Lung microvascular endothelial cell (primary cell): Measurements from ENCODE around the gene FHAD1. TPM values are rescaled to one million over a fixed set of nuclear protein-coding genes. Genes with fewer than 3 reads are reported as not detected.
"Not testable (repeated sequence)": the region's sequence is repeated elsewhere in the genome, so short reads cannot be mapped to it uniquely, and the experiment has no call there.

Source experiments
- DNase-seq, 2 donors: peaks; one replicate each; pipeline versions ENCODE4 v3.0.0 to v3.0.0-alpha.2; 2010; ENCODE audit warnings: low read depth in 2 of 2
- total RNA-seq: library from RNA; depleted of rRNA; stranded (reverse); fragments of >200 nt; gene quantifications from 2 replicates; pipeline ENCODE4 v1.2.1, GENCODE V29; 2014

FHAD1 gene
- total RNA-seq, 1 donor from 2014 or later = not detected

DNA sequence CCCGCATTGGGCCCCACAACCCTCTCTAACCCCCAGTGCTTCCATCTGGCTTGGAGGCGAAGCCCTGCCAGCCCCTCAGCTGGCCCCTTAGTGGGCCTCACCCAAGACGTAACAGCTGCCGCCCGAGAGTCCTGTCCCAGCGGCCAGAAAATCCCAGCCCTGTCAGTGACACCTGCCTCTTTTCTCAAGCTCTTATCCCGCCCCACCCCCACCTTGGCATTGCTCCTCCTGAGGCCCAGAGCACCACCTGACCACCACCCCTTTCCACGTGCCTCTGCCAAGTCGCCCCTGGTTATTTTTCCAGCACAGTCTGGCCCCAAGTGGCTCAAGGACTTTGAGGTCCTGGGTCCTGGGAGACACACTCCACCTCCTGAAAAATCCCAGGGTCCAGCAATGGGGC lies 185.3 kb downstream of the FHAD1 start:
- DNase-seq = no peak

DNA sequence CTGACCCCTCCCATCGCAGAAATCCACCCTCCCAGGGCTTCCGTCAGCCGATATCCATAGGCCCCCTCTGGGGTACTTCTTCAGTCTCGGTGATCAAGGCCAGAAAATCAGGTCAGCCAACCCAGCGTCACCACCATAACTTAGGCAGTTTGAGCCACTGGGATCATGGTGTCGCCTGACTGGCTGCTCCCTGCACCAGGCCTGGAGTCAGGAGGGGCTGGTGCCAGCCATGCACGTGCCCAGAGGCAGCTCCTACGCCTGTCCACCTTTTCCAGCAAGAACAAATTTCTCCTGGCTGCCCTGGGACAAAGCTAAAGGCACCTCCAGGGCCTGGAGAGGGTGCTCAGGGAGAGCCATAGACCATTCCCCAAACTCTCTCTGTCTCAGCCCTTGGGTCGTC lies 186.4 kb downstream of the FHAD1 start:
- no peak for DNase-seq

DNA sequence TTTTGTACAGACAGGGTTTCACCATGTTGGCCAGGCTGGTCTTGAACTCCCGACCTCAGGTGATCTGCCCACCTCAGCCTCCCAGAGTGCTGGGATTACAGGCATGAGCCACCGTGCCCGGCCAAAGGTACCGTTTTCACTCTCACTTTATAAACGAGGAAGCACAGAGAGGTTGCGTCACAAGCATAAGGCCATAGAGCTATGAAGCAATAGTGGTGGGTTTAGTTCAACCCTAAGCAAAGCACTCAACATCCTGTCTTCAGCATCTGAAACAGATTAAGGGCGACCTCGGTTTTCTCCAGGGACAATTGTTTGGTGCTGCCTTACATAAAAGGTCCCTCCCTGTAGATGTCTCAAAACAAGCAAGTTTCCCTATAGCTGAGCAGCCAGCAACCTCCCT lies 187.7 kb downstream of the FHAD1 start:
- DNase-seq = not testable (repeated sequence)

DNA sequence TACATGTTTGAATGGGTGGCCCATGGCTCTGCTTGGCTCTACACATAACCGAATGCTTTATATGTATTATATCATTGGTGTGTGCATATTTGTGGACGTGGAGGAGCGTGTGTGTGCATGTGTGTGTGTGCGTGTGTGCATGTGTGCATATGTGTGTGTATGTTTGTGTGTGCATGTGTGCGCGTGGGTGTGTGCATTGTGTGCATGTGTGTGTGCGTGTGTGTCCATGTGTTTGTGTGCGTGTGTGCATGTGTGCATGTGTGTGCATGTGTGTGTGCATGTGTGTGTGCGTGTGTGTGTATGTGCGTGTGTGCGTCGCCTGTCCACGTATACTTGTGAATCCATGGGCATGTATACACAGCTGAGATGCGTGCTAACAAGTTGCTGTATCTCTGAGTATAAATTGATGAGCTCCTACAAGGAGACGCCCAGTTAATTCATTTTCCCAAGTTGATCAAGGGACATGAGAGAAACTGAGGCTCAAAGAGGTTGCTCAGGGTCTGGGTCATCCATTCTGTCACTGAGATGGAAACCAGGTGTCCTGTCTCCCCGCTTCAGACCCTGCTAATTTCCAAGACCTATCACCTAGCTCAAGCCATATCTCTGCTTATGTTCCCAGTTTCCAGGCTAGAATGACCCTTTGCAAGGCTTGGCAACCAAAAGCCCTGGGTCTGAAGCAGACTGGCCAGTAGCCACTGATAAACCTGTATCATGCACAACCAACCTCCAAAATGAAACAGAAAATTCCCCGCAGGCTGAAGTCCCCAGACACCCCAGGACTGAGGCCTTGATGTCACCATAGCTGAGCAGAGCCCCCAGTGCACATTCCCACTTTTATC lies 188.4 kb downstream of the FHAD1 start:
- DNase-seq = no peak

DNA sequence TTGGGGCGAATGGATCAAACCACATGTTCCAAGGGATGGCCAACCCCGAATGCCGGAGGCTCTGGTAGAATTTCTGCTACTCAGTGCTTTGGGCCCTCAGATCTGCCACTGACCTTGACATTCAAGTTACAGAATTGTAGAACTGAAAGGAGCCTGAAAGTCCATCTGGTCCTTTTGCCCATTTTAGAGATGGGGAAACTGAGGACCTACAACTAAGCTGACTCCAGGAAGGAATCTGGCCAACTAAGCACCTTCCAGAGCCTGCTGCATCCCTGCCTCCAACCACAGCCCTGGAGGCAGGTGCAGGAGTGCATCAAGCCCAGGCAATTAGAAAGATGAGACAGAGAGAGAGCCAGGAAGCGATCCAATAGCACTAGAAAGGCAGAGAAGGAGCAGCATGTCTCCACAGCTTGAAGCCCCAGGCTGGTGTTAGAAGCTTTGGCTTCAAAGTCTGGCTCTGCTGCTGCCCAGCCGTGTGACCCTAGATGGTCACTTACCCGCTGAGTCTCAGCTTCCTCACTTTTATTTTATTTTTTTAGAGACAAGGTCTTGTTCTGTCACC lies 189.9 kb downstream of the FHAD1 start:
- DNase-seq = no peak

DNA sequence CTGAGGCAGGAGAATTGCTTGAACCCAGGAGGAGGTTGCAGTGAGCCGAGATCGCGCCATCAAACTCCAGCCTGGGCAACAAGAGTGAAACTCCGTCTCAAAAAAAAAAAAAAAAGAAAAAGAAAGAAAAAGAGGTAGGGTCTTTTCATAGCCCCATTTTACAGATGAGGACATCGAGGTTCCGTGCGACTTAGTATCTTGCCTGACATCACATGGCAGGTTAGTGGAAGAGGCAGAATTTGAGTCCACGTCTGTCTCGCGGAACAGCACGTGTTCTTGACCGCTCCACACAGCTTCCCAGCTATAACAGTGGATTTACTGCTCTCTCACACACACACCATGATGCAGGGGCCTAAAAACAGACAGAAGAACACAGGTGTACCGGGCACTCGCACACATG lies 192.3 kb downstream of the FHAD1 start:
- DNase-seq = no peak

DNA sequence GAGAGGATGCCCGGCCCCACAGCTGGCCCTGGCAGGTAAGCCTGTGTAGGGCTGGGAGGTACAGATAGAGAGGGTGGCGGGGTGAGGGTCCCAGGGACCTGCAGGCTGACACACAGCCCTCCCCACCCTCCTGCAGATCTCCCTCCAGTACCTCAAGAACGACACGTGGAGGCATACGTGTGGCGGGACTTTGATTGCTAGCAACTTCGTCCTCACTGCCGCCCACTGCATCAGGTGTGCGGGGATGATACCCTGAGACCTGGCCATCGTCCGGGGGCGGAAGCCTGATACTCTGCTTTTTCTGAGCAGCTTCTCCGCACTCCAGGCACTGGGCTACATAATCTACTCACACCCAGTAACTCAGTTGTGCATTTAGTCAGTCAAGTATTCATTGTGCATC lies 193.3 kb downstream of the FHAD1 start:
- DNase-seq = no peak

DNA sequence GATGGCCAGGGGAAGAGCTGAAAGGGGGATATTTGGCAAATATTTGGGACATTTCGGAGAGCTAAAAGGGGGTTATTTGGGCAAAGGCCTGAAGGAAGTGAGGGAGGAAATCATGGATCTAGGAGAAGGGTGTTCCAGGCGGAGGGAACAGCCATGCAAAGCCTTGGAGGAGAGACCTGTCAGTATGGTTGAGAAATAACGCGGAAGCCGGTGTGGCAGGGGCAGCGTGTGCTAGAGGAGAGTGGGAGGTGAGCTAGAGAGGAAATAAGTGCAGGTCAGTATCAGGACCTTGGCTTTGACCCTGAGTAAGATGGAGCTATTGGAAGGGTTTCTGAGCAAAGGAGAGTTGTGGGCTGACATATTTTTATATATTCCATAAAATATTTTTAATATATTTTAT lies 194.2 kb downstream of the FHAD1 start:
- no peak for DNase-seq

DNA sequence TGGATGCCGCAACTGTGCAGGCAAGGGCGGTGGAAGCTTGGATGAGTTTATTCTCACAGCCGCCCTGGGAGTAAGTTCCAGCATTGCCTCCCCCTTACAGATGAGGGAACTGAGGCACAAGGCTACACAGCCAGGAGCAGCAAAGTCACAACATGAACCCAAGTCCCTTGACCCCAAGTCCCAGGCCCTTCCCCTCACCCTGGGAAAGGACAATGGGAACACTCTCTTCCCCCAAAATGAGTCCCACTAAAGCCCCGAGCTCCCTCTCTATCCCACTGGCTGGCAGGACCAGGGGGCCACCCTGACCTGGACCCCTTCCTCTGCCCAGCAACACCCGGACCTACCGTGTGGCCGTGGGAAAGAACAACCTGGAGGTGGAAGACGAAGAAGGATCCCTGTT lies 195.1 kb downstream of the FHAD1 start:
- DNase-seq = no peak

DNA sequence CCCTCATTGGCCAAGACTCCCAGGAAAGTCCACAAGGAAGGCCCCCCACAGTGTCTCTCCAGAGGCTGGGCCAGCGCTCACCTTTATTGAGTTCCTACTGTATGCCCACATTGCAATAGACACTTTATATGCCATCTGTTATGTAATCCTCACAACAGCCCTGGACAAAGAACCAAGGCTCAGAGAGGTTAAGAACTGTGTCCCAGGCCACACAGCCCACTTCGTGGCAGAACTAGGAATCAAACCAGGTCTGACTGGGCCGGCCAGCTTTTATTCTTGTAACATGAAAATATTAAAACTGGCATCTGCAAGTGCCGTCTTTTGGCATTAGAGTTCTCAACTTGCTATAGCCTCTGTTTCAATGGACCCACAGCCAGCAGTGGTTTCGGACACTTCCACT lies 195.7 kb downstream of the FHAD1 start:
- no peak for DNase-seq

DNA sequence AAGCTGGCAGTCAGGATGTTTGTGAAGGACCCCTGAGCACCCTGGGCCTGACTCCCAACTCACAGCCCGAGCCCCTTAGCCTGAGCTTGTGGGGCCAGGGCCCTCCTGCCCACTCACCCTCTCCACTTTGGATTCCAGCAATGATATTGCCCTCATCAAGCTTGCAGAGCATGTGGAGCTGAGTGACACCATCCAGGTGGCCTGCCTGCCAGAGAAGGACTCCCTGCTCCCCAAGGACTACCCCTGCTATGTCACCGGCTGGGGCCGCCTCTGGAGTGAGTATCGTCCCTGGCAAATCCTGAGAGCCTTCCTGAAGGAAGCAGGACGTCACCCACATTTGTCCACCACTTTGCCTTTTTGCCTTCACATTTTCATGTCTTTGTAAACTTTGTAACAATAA lies 196.3 kb downstream of the FHAD1 start:
- DNase-seq = no peak

DNA sequence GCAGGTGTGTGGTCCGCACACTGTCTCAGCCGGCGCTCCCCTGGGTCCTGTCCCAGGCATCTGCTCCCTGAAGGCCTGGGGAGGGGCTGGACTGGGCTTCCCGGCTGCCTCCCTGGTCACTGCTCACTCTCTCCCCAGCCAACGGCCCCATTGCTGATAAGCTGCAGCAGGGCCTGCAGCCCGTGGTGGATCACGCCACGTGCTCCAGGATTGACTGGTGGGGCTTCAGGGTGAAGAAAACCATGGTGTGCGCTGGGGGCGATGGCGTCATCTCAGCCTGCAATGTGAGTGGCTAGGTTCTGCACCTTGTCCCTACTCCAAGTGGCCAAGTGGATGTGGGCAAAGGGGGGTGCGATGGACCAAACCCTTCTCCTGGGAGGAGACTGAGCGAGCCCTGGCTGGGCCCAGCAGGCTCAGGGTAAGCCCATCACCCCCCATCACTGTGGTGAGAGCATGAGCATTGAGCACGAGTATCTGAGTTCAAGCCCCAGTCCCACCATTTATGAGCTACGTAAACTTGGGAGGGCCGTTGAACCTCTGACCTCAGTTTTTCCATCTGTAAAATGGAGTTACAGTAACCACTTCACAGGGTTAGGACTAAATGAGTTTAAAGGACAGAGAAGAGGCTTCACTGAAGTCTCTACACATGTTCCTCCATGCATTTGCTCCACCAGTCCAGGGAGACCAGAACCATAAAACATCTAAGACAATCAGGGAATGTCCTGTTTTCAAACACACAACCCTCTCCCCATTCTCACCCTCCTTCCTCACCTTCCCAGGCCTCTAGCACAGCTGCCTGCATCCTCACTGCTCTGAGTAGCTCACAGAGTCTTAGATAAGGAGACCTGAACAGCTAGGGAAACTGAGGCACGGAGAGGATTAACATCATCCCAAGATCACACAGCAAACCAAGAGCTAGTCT lies 197.7 kb downstream of the FHAD1 start:
- DNase-seq = no peak

DNA sequence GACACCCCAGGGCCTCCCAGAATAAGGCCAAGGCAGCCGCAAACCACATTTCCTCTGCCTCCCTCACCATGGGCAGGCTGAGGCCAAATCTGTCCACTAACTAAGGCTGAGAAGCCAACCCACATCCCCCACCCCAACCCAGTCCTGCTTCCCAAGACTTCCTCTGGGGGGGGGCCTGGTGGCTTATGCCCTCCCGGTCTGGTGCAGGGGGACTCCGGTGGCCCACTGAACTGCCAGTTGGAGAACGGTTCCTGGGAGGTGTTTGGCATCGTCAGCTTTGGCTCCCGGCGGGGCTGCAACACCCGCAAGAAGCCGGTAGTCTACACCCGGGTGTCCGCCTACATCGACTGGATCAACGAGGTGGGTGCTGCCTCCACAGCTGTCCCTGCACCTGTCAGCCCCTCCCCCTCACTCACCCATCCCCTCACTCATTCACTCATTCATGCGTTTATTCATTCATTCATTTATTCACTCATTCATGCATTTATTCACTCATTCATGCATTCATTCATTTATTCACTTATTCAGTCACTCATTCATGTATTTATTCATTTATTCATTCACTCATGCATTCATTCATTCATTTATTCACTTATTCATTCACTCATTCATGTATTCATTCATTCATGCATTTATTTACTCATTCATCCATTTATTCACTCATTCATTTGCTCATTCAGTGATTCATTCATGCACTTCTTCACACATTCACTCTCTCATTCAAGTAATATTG lies 198.5 kb downstream of the FHAD1 start:
- no peak for DNase-seq

DNA sequence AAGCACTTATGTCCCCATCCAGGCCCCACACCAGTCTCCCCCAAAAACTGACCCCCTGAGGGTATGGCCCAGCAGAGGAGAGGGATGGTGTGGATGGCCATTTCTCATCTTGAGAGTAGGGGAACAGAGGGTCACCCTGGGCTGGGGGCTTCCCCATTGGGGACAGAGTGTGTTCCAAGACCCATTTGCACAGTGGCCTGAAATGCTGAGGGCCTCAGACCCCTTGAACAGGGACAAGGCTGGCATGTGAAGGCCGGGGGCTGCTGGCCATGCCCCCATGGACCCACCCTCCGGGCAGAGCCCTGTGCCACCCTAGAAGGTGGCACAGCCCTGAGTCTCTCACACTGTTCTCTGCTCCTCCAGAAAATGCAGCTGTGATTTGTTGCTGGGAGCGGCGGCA lies 199.2 kb downstream of the FHAD1 start:
- DNase-seq = no peak

Other genes with a start within 250 kb of the FHAD1 start
- 5.9 and 9.3 TPM in 2 replicates for gene TMEM51, start 93.5 kb upstream of the FHAD1 start, total RNA-seq
- 20.2 and 26.6 TPM in 2 replicates for gene EFHD2, start 162.7 kb downstream of the FHAD1 start, total RNA-seq
- not detected in 2 replicates for gene CTRC, start 191.2 kb downstream of the FHAD1 start, total RNA-seq
- not detected in 2 replicates for gene CELA2A, start 209.5 kb downstream of the FHAD1 start, total RNA-seq
- not detected in 2 replicates for gene CELA2B, start 228.9 kb downstream of the FHAD1 start, total RNA-seq